ENCODE data around the gene C6orf163. TPM values are rescaled to one million over a fixed set of nuclear protein-coding genes. Genes with fewer than 3 reads are reported as not detected.

The C6orf163 gene
- total and polyA plus RNA-seq, 2 donors (not counting 1 experiment from before 2014, with no cell fraction given) = 0.57 to 10.0 TPM

- Histone ChIP-seq H3K9ac (ENCODE audit: low read length) (no peak overlapping the region), H3K4me3 (ENCODE audit: control extremely low read depth in 1 of 5, extremely low read depth in 1 of 5, insufficient read depth in 1 of 5, low read depth in 2 of 5, low read length in 4 of 5) (no peak overlapping the region), H3K4me2 (replicated peaks; ENCODE audit: low read depth, low read length, poor library complexity, severe bottlenecking) (no peak overlapping the region), H3K27ac (ENCODE audit: low read length in 2 of 2) (no peak overlapping the region), H4K20me1 (ENCODE audit: control insufficient read depth, insufficient read depth, low read length, poor library complexity, severe bottlenecking) (no peaks in the 10 kb centered on the region), H3K9me3 (ENCODE audit: control extremely low read depth in 1 of 3, control insufficient read depth in 2 of 3, insufficient read depth in 1 of 3, low read length in 2 of 3) (no peaks in the 10 kb centered on the region), H3K27me3 (replicated peaks in 1 of 4; ENCODE audit: control extremely low read depth in 1 of 4, control insufficient read depth in 3 of 4, insufficient read depth in 4 of 4, low read length in 3 of 4) (no peaks in the 10 kb centered on the region), H2AFZ (ENCODE audit: insufficient read depth, low read depth, low read length, poor library complexity, severe bottlenecking) (no peak overlapping the region), H3K36me3 (replicated peaks in 1 of 2; ENCODE audit: control extremely low read depth in 1 of 2, control insufficient read depth in 1 of 2, extremely low read depth in 1 of 2, insufficient read depth in 2 of 2, low read length in 1 of 2) (no peaks in the 10 kb centered on the region), H3K79me2 (ENCODE audit: control insufficient read depth, insufficient read depth, low read length) (no peaks in the 10 kb centered on the region), H3K4me1 (ENCODE audit: control insufficient read depth in 2 of 2, insufficient read depth in 2 of 2, low read length in 2 of 2) (no peaks in the 10 kb centered on the region)
- TF ChIP-seq CTCF (IDR thresholded peaks at IDR 0.05) (peak; percentile 84), EZH2 (IDR thresholded peaks at IDR 0.05; ENCODE audit: borderline replicate concordance, insufficient read depth, low read depth, low read length, poor library complexity, severe bottlenecking) (no peak)
- H3K4me1 Mint-ChIP-seq = peaks cover 5% of the 10 kb centered on the region
- no peak overlapping the region for H3K4me3 Mint-ChIP-seq
- ChIA-PET POLR2A (interaction anchor here (0.6 kb wide), 1 partner anchor 283 kb away, joined by 9 read pairs; no protein-coding TSS in a partner anchor), CTCF (interaction anchor here (0.7 to 2.7 kb wide), 21 partner anchors 8 to 1478 kb away, joined by 3 to 46 read pairs (median 4); partner anchors contain the start of genes CFAP206 and SLC35A1)
- DNase-seq (peak; percentile 79), ATAC-seq (ENCODE audit: low read depth) (peak; percentile 86)
- intact Hi-C loops (cut with micrococcal nuclease) = loop anchor here (1.0 to 10.0 kb wide), 6 partner anchors 14 to 1477 kb away; partner anchors contain the start of gene CFAP206
- no peak overlapping the region for H3K27ac Mint-ChIP-seq
- WGBS (ENCODE audit: insufficient coverage) = 38% methylated on average over 1 of the region's 2 CpGs
- no peaks in the 10 kb centered on the region for H3K27me3 Mint-ChIP-seq
- H3K9me3 Mint-ChIP-seq (ENCODE audit: insufficient read depth) = no peaks in the 10 kb centered on the region
Observed at GRCh38 chr6:87393026-87393622, 48.5 kb downstream of the C6orf163 start.

GRCh38 chr6:87395431-87395830, 50.8 kb downstream of the C6orf163 start:
- intact Hi-C loops (cut with micrococcal nuclease) = loop anchor here (10.0 kb wide), 1 partner anchor 321 kb away; no protein-coding TSS in a partner anchor
- TF ChIP-seq CTCF (IDR thresholded peaks at IDR 0.05) (no peak), EZH2 (IDR thresholded peaks at IDR 0.05; ENCODE audit: borderline replicate concordance, insufficient read depth, low read depth, low read length, poor library complexity, severe bottlenecking) (no peak)
- no CpG with 5 or more reads among the region's 2 CpGs for WGBS (ENCODE audit: insufficient coverage)
- H4K20me1 ChIP-seq (ENCODE audit: control insufficient read depth, insufficient read depth, low read length, poor library complexity, severe bottlenecking) = no peaks in the 10 kb centered on the region
- no peak overlapping the region for H3K4me3 ChIP-seq (ENCODE audit: control extremely low read depth in 1 of 5, extremely low read depth in 1 of 5, insufficient read depth in 1 of 5, low read depth in 2 of 5, low read length in 4 of 5)
- ChIA-PET CTCF (no interaction called here), POLR2A (no interaction called here)
- no peak overlapping the region for H3K9ac ChIP-seq (ENCODE audit: low read length)
- ATAC-seq (ENCODE audit: low read depth) (no peak), DNase-seq (no peak)
- H3K4me3 Mint-ChIP-seq = no peak overlapping the region
- H3K4me1 Mint-ChIP-seq = peaks cover 5% of the 10 kb centered on the region
- no peaks in the 10 kb centered on the region for H3K36me3 ChIP-seq (replicated peaks in 1 of 2; ENCODE audit: control extremely low read depth in 1 of 2, control insufficient read depth in 1 of 2, extremely low read depth in 1 of 2, insufficient read depth in 2 of 2, low read length in 1 of 2)
- no peak overlapping the region for H3K27ac Mint-ChIP-seq
- H3K4me2 ChIP-seq (replicated peaks; ENCODE audit: low read depth, low read length, poor library complexity, severe bottlenecking) = no peak overlapping the region
- H3K27me3 Mint-ChIP-seq = no peaks in the 10 kb centered on the region
- no peaks in the 10 kb centered on the region for H3K9me3 ChIP-seq (ENCODE audit: control extremely low read depth in 1 of 3, control insufficient read depth in 2 of 3, insufficient read depth in 1 of 3, low read length in 2 of 3)
- H3K9me3 Mint-ChIP-seq (ENCODE audit: insufficient read depth) = no peaks in the 10 kb centered on the region
- H3K27ac ChIP-seq (ENCODE audit: low read length in 2 of 2) = no peak overlapping the region
- no peak overlapping the region for H2AFZ ChIP-seq (ENCODE audit: insufficient read depth, low read depth, low read length, poor library complexity, severe bottlenecking)
- no peaks in the 10 kb centered on the region for H3K27me3 ChIP-seq (replicated peaks in 1 of 4; ENCODE audit: control extremely low read depth in 1 of 4, control insufficient read depth in 3 of 4, insufficient read depth in 4 of 4, low read length in 3 of 4)
- no peaks in the 10 kb centered on the region for H3K4me1 ChIP-seq (ENCODE audit: control insufficient read depth in 2 of 2, insufficient read depth in 2 of 2, low read length in 2 of 2)
- no peaks in the 10 kb centered on the region for H3K79me2 ChIP-seq (ENCODE audit: control insufficient read depth, insufficient read depth, low read length)

Measured in B cell (primary cell).